ENCODE measurements around the gene RBMS1.

DNA sequence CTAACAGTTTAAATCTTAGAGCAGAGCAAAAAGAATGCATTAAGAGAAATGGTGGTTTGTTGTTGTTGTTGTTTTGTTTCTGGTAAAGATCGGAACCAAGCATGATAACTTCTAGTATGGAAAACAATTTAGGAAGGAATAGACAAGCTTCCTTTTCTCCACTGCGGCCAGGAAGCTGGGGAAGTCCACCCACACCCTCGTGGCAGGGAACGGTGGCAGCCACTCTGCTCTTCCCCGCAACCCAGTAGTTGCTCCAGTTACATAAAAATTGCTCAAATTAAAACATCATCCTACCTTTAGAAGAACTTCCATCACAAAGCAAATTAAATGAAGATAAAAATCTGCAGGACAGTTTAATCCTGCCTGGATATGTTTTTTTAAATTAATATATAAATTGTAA is 113.0 kb downstream of the RBMS1 start:
- TF ChIP-seq EP300 (IDR thresholded peaks at IDR 0.05; ENCODE audit: low read depth) (no peak), POLR2A (IDR thresholded peaks at IDR 0.05) (no peak), POLR2AphosphoS5 (IDR thresholded peaks at IDR 0.05) (no peak)
- TF ChIP-seq, protein P1, sequence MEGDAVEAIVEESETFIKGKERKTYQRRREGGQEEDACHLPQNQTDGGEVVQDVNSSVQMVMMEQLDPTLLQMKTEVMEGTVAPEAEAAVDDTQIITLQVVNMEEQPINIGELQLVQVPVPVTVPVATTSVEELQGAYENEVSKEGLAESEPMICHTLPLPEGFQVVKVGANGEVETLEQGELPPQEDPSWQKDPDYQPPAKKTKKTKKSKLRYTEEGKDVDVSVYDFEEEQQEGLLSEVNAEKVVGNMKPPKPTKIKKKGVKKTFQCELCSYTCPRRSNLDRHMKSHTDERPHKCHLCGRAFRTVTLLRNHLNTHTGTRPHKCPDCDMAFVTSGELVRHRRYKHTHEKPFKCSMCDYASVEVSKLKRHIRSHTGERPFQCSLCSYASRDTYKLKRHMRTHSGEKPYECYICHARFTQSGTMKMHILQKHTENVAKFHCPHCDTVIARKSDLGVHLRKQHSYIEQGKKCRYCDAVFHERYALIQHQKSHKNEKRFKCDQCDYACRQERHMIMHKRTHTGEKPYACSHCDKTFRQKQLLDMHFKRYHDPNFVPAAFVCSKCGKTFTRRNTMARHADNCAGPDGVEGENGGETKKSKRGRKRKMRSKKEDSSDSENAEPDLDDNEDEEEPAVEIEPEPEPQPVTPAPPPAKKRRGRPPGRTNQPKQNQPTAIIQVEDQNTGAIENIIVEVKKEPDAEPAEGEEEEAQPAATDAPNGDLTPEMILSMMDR (IDR thresholded peaks at IDR 0.05): no peak
